Brain pericyte (primary cell): ENCODE data around the gene ARHGEF16.

Source experiments
- DNase-seq: peaks from one replicate; pipeline ENCODE4 v3.0.0-alpha.2; 2012; ENCODE audit warnings: low read depth, low spot score

ARHGEF16 gene

GRCh38 chr1:3438661-3439180, 15.7 kb upstream of the ARHGEF16 start:
- no peak for DNase-seq

DNA sequence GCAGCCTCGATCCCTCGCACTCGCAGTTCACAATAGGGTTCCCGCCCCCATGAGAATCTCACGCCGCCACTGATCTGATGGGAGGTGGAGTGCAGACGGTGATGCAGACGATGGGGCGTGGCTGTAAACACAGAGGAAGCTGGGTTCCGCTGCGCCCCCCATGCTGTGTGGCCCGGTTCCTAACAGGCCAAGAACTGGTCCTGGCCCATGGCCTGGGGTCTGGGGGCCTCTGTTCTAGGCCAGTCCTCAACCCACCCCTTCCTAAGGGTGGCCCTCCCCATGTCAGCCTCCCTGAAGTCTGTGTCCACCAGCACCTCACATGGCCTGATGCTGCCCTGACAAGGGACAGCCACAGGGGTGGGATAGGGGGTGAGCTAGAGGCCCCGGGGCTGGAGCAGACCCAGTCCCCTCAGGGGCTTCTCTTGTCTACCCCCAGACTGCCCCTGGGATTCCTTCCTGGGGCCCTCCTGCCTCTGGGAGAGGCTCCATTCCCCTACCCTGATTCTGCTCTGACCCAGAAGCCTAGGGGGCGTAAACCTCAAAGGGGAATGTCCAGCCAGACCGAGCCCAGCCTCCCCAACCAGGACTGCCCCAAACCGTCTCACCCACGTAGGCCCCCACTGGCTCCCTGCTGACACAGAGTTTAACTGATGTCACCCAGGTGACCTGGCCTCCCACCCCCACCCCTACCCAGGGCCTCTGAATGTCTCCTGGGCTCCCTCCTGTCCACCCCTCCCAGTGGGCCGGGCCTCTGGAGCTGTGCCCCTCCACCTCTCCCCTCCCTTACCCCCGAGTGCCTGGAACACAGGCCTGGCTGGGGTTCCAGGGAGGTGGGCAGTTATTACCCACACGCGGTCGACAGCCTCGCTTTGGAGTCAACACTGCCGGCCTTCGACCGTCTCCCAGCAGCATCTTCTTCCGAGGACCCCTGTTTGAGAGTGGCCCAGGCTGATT, 14.8 kb upstream of the ARHGEF16 start:
- no peak for DNase-seq

GRCh38 chr1:3440300-3440681, 14.2 kb upstream of the ARHGEF16 start:
- no peak for DNase-seq

GRCh38 chr1:3440711-3441409, 13.6 kb upstream of the ARHGEF16 start:
- DNase-seq, result no peak

DNA sequence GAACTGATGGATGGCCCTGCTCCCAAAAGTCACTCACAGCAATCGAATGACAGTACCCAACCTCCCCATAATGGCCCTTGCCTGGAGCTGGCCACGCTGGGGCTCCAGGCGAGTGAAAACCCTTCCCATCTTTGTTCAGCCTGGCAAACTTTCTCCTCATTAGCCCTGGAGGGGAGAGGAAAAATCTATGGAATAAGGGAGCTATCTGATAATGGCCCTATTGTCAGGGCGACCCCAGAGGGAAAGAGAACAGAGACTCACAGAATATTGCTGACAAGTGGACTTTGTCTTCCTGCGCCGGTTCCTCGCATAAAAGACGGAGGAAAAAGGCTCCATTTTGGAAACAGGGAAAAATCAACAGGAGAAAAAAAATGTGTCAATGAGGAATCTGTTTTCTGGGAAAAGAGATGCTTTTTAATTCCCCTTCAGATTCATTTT, 13.0 kb upstream of the ARHGEF16 start:
- no peak for DNase-seq

DNA sequence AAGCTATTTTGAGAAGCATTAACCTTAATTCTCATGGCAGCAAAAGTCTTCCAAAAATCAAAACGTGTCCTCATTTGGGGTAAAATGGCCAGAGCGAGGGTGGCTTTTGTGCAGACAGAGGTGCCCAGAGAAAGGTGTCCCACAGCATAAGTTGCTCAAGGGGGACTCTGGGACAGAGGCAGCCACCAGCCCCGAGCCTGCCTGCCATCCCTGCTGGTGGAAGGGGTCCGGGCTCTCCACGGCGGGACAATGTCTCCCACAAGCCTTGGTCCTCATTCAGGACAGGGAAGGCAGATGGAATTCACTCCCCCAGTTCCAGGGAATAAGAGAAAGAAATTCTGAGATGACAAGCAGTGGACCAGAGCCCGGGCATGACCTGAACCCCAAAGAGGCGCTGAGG, 12.6 kb upstream of the ARHGEF16 start:
- DNase-seq, result no peak

- DNase-seq, result no peak
Observed at GRCh38 chr1:3442331-3442730, 12.1 kb upstream of the ARHGEF16 start.

- no peak for DNase-seq
Observed at GRCh38 chr1:3442901-3443300, 11.6 kb upstream of the ARHGEF16 start.

DNA sequence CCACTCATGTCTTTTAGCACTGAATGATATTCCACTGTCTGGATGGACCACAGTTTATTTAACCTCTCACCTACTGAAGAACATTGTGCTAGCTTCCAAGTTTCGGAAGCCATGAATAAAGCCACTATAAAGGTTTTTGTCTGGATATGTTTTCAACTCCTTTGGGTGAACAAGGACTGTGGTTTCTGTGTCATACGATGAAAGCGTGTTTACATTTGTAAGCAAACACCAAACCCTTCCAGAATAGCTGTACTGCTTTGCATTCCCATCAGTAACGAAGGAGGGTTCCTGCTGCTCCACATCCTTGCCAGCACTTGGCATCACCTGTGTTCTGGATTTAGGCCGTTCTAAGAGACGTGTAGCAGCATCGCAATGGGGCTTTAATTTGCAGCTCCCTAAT, 10.7 kb upstream of the ARHGEF16 start:
- no peak for DNase-seq

GRCh38 chr1:3444298-3444697, 10.2 kb upstream of the ARHGEF16 start:
- no peak for DNase-seq

DNA sequence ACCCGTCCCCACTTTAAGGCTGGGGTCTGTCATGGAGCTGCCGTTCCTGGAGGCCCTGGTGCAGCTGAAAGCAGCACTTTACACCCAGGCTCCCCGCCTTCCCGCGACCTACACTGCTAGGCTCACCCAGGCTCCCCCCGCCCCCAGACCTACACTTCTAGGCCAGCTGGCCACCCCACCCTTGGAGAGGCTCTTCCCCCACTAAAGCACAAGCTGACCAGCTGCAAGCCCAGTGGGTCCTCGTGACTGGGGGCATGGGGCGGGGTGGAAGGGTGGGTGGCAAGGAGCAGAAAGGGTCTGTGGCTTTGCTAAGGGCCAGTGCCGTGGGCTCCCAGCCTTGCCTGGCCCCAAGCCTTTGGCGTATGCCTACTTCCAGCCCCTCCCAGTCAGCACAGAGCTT, 9.7 kb upstream of the ARHGEF16 start:
- no peak for DNase-seq

GRCh38 chr1:3450202-3450863, 4.1 kb upstream of the ARHGEF16 start:
- no peak for DNase-seq

DNA sequence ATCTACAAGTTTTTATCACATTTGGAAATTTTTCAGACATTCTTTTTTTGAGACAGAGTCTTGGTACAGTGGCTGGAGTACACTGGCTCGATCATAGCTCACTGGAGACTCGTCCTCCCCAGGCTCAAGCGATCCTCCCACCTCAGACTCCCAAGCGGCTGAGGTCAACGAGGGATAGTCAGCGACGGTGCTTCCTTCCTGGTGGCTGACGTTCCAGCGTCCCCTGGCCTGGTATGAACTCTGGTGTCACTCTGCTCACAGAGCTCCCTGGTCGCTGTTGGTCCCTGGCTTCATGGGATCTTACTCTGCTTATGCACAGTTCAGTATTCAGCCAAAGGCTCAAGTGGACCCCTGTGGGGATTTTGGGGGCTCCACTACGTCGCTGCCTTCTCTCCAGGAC, 3.5 kb upstream of the ARHGEF16 start:
- DNase-seq, result no peak

DNA sequence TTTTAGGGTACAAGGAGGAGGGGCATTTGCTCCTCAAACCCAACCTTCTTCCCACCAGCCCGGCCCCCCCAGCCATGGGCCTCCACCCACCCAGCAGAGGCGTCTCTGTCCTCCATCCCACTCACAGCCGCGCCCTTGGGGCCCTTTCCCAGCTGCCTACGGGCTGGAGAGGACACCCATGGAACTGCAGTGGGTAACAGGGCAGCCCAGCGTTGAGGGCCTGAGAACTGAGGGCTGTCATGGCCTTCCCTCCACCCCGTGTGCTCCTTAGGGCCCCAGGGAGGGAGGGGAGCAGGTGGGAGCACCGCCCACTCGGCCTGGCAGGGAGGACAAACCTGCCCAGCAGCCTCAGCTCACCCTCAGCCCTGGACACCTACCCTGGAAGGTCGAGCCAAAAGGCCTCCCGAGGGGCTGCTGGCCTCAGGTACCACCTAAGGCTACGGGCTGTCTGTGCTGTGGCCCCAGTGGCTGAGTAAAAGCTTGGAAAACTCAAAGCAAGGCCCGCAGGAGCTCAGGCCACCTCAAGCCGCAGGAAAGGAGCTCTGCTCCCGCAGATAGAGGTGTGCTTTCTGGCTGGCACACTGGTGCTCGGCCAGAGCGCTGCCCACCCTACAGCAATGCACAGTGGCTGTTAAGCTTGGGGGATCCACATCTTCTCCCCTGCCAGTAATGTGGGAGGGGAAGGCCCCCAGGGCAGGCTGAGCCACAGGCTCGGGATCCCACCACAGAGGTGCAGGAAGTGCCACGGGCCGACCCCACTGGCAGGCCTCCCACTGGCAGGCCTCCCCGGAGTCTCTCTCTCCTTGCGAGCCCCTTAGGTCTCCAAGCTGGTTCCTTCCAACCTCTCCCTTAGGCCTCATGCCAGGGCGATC, 2.2 kb upstream of the ARHGEF16 start:
- no peak for DNase-seq

DNA sequence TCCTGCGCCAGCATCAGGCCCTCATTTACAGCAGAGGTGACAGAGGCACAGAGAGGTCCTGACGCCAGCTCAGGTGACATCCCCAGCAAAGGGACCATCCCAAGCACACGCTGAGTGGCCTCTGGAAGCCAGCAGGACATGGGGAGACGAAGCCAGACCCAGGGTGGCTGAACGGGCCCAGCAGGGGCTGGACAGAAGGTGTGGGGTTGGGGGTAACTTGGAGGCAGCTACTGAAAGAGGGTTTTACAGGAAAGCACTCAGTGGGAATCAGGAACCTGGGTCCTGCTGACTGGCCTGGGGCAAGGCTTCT, 1.6 kb upstream of the ARHGEF16 start:
- DNase-seq, result no peak

GRCh38 chr1:3453203-3453761, 1.2 kb upstream of the ARHGEF16 start:
- no peak for DNase-seq

GRCh38 chr1:3454811-3455618, 550 bp downstream of the ARHGEF16 start:
- DNase-seq, result no peak

DNA sequence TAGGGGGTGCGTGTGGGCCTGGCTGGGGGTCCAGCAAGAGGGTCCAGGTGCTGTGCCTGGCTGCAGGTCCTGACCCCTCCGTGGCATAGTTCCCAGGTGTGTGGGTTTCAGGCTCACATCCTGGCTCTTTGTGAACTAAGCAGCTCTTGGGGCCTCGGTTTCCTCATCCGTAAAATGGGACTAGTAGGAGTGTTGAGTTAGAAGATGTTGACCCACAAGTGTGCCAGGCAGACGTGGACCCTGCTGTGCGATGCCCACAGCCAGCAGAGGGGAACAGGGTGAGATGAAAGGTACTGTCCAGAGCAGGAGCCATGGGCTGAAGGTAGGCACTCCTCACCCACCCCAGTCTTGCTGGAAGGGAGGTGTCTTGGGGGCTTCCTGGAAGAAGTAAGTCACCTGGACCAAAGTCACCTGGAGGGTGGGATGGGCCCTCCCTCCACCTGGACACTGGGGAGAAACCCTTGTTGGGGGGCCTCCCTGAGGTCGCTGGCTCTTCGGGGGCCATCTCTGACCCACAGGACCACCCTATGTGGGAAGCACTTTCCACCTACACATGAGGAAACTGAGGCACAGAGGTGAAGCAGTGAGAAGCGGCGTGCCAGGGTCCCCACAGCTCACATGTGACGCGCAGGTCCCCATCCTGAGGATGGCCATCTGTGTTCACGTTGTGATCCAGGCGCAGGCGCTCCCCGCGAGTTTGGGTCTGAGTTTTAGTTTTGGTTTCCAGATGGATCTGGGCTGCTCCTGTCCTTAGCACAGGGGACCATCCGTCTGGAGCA, 1.4 kb downstream of the ARHGEF16 start:
- no peak for DNase-seq

- DNase-seq, result no peak
Observed at GRCh38 chr1:3456449-3456963, 2.0 kb downstream of the ARHGEF16 start.
